Activated CD4-positive, alpha-beta T cell treated with anti-CD3 and anti-CD28 coated beads, Interleukin-2, amount 50 U/mL, for 16 hours (primary cell): Measurements from ENCODE around the gene CERS6.
A peak's percentile ranks its signal among the peaks of the same experiment; 100 is the strongest.
"Not testable (repeated sequence)": the region's sequence is repeated elsewhere in the genome, so short reads cannot be mapped to it uniquely, and the experiment has no call there.

Experiments used
- DNase-seq: peaks from one replicate; pipeline ENCODE4 v3.0.0-alpha.2; 2020

CERS6 gene

DNA sequence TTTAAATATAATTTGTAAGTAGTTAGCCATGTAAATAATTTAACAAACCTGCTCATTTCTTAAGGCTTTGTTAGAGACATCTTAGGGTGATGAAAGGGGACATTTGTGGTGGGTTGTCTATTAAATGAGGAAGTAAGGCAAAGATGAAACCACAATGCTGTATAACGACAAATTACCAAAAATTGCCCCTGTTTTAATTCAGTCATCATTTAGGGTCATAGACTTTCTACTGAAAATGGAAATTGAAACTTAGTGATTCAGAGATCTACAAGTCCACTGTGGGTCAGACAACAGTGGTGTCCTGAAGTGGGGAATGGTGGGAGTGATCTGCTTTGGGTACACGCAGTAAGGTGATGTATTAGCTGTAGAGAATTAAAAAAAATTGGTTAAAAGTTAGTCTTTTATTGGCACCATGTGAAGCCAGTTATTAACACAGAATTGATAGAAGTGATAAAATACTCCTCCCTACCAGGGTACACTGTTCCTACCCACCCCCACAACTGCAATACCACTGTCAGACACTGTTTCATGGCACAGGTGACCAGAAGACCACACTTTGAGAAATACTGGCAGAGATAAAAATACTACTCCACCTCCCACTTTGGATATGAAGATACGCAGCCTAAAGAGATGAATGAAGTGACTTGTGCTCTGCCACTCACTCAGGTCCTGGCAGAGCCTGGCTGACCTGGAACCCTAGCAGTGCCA lies 13.4 kb downstream of the CERS6 start:
- no peak for DNase-seq

DNA sequence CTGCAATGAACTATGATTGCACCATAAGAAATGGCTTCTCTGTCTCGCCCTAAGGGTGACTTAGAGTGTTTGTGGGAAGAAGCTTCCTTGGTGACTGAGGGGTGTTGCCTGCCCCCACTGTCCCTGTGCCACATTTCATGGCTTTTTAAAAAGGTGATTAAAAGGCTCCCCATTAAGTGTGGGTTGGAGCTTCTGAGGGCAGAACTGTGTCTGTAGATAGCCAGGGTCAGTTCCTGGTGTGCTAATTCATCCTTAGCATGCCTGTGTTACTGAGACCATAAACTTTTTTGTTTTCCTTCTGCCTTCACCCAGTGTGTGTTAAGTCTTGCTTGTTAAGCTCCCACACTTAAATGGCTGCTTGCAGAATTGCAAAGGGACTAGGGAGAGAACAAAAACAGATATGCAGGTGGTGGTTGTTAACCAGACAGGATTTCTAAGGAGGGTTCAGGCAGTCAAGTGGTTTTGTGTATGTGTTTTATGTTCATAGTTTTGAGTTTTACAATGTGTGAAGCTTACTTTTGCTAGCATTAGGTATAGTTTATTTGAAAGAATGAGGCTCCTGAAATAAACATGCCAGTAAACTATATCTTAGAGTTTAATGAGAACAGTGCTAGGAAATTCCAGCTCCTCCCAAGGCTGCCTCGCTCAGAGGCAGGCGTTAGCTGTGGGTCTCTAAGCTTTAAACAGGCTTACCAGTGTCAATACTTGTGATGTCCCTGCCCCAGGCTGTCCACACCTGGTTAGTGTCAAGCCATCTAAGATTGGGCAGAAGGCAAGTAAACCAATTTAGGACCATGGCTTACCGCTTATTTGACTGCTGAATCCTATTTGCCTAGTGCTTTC lies 14.5 kb downstream of the CERS6 start:
- DNase-seq: no peak

DNA sequence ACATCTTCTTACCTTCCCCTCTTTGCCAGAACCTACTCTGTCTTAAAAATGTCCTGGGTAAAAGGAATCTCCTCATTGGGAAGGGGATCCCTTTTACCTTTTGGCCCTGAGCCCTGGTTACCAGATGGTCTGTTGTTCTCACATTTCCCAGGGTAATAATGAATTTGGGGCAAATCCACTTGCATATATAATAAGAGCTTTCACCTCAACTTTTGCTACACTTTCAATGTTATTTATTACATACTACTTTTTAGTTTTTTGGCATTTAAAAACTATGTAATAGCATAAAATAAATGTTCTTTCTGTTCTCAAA lies 15.0 kb downstream of the CERS6 start:
- no peak for DNase-seq

DNA sequence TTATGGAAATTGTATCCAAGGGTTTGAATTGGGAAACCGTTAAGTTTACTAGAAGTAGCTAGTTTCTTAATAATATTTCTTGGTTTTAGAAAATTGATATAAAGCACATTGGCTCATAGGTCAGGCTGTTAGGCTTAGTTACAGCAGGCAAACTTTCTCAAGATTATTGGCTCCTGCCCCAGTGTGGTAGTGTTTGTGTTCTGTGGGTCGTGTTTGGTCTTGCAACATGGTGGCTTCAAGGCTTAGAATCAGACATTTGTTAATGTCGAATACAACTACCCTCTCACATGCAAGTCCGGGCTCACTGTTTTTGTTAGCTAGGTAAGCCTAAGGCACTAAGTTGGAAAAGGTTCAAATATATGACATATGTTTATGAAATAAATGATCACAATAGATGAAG lies 19.6 kb downstream of the CERS6 start:
- DNase-seq: no peak

DNA sequence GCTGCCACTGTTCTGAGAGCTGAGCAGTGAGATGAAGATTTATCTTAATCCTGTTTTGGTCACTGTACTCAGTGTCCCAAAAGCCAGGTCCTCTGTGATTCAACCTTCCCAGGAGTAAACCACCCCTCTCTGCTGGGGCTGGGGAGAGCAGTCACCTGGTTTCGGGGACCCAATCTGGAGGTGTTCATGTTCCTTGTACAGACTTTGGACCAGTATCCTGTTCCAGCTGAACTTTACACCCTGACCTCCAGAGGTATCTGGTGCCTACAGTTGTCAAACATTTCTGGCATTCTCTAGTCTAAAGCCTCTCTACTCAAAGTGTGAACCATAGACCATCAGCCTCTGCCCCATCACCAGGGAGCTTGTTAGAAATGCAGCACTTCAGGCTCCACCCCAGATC lies 22.1 kb downstream of the CERS6 start:
- no peak for DNase-seq

DNA sequence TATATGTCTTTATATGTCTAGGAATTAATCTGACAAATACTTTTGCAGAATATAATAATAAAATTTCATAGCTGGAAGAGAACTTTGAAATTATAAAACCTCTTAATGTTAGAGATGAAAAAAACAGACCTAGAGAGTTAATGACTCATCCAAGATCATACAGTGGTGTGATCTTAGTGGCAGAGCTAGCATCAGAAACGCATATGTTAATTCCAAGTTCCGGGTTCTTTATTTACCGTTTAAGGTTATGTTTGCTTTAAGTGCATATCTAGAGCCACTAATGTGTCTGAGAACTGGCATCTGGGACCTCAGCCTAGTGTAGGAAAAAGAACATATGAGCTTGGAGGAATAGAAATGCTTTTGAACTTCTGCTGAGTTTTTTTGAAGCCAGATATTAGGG lies 24.3 kb downstream of the CERS6 start:
- no peak for DNase-seq

DNA sequence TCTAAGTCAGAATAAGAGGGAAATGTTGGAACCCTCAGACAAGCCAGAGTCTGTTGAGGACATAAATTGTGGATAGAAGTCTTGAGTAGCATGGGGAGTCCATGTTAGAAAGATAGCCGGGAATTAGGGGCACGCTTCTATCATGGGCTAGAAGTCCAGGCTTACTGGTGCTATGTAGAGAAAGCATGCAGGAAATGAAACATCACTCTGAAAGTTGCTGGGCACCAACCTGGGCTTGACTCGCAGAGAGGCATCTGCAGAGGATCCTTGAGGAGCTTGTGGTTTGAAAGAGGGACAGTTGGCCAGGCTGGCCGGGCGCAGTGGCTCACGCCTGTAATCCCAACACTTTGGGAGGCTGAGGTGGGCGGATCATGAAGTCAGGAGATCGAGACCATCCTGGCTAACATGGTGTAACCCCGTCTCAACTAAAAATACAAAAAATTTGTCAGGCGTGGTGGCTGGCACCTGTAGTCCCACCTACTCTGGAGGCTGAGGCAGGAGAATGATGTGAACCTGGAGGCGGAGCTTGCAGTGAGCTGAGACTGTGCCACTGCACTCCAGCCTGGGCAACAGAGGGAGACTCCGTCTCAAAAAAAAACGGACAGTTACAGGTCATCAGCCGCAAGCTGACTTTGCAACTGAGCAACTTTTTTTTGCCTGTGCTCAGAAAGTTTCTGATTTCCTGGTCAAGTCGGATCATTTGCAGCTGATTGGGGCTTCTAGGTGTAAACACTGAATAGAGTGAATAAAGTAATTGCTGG lies 24.9 kb downstream of the CERS6 start:
- DNase-seq: no peak

DNA sequence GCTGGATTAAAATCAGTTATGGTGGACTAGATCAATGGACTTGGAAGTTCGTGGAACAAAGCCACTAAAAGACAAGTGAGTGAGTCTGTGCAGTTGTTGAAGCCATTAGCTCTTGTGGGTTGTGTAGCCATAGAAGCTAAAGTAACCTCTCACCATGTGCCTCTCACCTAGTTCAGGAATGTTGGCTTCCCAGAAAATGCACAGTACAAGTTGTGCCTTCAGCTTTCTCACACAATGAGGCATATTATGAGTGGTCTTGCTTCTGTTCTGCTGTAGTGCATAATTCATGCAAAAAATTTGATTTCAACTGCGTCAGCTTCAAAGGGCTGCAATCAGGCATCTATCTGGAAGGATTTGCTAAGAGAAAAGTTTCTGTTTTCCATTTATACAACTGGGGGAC lies 26.2 kb downstream of the CERS6 start:
- DNase-seq: no peak

DNA sequence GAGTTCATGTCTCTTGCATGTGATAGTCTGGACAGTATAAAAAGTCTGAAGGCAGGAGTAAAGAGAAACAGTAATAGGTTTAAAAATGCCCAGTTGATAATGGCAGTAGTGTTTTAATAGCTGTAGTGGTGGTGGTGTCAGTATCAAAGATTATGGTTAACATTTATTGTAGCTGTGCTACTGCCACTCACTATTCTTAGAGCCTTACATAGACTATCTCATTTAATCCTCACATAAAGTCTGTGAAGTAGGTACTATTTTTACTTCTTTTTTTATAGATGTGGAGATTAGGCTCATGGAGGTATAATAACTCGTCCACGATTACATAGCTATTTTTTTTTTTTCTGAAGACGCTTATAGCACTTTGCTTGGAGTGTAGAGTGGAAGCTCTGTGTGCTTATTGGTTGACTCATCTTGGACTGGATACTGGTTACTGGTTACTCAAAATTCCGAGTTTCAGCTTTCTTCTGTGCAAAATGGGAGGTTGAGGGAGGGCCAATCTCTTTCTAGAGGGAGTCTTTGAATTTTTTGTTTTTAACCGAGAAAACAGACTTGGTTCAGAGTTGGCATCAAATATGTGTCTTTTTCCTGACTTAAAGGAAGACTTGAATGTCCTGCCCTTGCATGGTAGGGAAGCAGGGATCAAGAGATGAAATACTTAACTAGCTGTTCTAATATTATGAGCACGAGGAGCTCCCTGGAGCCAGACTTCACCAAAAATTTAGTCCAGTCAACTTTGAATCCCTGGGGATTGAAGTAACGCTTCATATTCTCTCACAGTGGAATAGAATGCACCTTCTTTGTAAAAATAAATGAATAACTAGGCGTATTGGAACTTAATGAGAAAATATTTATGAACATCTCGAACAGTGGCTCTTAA lies 27.1 kb downstream of the CERS6 start:
- DNase-seq: no peak

DNA sequence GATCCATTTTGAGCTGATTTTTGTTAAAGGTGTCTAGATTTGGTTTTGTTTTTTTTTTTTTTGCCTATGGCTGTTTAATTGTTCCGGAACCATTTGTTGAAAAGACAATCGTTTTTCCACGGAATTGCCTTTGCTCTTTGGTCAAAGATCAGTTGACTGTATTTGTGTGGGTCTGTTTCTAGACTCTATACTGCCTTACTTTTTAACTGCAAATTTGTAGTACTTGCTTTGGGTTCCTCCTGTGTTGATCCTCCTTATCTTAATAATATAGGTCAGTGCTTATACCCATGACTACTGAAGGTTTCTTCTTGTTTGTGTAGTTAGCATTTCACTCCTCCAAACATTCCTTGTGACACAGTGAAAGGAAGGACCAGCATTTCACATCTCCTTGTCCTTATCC lies 30.4 kb downstream of the CERS6 start:
- DNase-seq: no peak

DNA sequence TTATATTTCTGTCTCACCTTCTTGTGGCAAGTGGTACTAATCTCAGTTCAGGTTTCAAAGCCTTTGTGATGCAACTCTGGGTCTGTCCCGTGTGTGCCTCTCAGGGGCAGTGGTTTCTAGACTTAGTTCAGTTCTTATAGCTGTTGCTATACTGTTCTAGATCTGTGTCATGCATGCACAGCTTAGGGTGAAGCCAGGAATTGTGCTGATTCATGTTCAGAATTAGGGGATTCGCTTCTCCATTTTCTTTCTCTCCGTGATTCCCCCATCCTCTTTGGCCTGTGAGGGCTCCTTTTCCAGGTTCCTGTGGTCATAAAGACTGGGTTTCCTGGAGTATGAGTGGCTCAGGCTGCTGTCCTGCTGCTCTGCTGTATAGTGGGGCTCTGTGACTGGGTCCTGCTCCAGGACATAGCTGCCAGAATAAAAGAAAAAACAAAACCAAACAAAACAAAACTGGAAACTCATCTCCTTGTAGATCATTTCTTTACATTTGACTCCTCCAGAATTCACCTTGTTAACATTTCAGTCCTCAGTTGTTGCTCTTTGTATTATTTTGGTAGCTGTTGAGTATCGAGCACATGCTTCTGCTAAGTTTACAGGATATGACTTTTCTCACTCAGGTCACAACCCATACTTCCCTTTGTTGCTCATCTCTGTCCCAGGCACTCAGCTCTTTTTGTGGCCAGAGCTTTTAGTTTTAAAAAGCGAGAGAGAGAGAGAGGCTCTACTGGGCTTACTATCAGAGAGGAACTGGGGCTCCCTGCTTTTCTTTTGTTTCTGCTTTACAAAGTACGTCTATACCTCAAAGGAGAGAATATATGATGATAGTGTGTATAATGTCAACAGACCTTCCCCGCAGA lies 34.2 kb downstream of the CERS6 start:
- peak; percentile 93 for DNase-seq

DNA sequence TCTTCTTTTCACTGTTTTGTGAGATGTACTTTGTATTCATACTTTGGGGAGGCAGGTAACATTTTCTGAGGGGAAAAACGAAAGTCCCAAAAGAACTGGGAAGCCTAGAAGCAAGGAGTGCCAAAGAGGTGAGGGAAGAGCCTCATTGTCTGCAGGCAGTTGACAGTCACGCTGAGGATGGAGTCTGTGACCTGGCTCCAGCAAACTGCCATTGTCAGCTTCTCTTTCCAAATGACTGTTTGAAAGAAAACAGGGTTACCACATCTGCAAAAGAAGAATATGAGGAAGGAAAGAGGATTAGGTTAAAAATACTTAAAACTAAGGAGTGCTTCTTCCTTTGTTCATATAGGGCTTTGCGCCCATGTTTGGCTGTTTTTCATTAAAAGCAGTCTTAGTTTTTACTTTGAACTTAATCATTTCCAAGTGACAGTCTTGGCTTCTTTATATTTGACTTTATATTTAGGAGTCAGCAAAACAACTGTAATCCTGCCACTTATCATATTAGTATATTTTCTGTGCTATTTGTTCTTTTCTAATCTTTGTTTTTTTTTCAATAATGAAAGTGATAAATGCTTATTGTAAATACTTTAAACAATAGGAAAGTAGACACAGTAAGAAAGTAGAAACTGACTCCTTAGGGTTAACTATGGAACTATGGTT lies 35.0 kb downstream of the CERS6 start:
- DNase-seq: peak; percentile 77

DNA sequence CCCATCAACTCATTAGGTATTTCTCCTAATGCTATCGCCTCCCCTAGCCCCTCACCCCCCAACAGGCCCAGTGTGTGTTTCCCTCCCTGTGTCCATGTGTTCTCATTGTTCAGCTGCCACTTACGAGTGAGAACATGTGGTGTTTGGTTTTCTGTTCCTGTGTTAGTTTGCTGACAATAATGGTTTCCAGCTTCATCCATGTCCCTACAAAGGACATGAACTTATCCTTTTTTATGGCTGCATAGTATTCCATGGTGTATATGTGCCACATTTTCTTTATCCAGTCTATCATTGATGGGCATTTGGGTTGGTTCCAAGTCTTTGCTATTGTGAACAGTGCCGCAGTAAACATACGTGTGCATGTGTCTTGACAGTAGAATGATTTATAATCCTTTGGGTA lies 35.7 kb downstream of the CERS6 start:
- DNase-seq: not testable (repeated sequence)

DNA sequence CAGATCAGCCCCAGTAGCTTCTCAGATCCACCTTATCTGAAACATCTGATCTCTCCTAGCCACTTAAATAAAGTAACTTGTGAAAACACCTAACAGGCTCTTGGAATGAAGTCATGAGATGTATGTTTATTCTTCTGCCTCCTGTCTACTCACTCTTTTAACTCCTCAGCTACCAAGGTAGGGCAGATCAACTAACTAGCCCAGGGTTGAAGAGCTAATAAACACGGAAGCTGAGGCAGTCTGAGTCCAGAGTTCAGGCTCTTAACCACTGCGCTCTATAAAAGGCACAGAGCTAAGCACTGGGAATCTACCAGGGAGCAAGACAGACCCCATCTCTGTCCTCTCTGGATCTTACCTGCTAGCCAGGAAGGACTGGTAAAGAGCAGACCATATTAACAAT lies 37.1 kb downstream of the CERS6 start:
- not testable (repeated sequence) for DNase-seq

DNA sequence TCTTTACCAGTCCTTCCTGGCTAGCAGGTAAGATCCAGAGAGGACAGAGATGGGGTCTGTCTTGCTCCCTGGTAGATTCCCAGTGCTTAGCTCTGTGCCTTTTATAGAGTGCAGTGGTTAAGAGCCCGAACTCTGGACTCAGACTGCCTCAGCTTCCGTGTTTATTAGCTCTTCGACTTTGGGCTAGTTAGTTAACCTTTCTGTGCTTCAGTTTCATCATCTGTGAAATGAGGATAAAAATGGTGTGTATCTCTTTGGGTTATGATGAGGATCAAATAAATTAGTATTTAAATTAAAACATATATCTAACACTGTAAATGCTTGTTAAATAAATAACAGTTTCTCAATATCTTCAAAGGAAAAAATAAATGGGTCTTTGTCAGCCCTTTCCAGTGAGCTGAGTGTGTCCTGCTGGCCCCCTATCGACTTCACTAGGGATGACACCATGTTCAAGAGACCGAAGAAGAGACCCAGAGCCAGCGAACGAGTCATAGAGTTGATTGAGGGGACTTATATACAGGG lies 38.2 kb downstream of the CERS6 start:
- peak; percentile 23 for DNase-seq

DNA sequence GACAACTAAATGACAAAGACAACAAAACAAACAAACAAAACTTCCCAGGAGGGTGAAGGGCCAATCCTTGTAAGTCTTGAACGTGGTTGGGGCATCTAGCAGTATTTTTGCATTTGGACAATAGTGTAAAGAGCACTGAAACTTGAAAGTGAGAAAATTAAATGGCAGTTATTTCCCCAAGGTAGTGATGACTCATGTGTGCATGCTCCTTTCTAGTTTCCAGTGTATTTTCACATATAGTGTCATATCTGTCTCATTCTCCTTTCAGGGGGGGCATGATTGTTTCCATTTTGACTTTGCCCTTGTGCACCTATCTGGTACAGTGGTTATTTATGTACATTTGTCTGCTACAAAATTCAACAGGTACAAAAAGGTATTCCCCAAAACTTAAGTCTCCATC lies 39.5 kb downstream of the CERS6 start:
- peak; percentile 84 for DNase-seq

DNA sequence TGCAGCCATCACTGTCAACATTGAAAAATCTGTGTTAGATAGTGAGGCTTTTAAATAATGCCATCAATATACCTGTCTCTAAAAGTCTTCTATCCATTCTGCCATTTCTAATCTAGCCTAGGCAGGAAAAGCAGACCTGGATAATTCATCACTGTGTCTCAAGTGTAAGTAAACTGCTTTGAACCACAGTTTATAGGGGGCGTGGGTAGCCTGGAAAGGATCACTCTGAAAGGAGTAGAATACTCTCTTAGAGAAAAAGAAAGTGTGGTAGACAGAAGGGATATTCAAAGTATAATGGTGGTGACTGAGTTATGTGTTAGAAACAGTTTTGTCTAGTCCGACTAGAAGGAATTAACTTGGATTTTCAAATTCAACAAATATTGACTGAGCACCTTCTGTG lies 40.8 kb downstream of the CERS6 start:
- no peak for DNase-seq

DNA sequence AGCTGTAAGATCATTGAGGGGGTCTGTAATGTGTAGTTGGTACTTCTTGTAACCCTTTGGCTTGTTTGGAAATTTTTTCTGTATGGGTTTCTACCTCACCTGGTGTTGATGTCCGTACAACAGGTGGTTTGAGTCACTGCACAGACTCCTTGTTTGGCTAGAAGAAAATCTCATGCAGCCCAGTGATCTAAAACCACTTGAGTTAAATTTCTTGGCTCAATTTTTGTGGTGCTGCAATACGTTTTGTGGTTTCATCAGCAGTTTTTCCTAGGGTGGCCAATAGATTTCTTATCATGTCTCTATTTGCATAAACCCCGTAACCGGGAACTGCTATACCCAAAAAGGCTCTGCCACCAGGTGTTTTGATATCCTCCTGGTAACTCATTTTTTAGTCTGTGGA lies 43.4 kb downstream of the CERS6 start:
- no peak for DNase-seq

DNA sequence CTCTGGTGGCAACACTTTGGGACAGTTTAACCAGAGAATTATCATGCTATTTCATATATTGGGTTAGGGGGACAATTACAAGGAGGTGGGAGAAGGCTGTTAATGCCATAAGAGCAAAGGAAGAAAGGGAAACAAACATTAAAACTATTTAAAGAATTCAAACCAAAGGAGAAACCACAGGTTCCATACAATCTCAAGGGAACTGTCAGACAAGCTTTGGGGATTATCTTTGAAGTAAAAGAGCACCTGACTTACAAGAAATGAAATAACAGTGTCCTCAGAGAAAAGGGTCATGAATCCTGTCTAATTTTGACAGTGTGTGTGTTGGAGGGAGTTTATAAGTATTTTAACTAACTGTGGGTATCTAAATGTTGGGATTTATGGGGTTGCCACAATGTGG lies 44.4 kb downstream of the CERS6 start:
- no peak for DNase-seq

DNA sequence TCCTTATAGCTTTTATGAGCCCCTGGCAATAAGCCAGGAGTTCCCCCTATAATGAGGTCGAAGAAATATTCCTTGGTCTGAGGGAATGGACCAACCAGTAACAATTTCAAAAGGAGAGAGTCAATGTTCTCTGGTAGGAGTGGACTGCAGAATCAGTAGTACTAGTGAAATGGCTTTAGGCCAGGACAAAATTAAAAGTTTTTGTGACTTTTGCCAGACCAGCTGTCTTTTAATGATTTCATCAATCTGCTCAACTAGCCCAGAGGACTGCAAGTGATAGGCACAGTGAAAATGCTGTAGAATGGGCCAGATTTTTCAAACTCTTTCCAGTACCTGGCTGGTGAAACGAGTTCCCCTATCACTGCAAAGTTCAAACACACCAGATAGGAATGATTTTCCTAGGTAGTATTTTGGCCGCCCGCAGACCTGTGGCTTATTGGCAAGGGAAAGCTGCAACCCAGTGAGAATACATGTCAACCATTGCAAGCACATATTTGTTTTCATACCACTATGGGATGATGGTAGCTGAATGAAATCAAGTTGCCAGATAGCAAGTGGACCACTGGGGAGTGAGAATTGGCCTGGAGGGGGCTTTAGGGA lies 45.5 kb downstream of the CERS6 start:
- no peak for DNase-seq

DNA sequence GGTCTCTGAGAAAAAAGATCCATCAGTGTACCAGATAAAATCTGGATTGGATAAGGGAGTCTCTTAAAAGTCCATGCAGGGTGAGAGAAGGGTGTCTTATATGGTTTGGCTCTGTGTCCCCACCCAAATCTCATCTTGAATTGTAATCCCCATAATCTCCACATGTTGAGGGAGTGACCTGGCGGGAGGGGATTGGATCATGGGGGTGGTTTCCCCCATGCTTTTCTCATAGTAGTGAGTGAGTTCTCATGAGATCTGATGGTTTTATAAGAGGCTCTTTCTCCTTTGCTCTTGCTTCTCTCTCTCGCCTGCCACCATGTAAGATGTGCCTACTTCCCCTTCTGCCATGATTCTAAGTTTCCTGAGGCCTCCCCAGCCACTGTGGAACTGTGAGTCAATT lies 46.8 kb downstream of the CERS6 start:
- not testable (repeated sequence) for DNase-seq
